Activated CD8-positive, alpha-beta memory T cell treated with anti-CD3 and anti-CD28 coated beads, Interleukin-2, amount 50 U/mL, for 24 hours (primary cell): ENCODE data around the gene SHFL.

Source experiments
- DNase-seq: peaks from one replicate; pipeline ENCODE4 v3.0.0-alpha.2; 2020; ENCODE audit errors: extremely low read depth

SHFL gene

DNA sequence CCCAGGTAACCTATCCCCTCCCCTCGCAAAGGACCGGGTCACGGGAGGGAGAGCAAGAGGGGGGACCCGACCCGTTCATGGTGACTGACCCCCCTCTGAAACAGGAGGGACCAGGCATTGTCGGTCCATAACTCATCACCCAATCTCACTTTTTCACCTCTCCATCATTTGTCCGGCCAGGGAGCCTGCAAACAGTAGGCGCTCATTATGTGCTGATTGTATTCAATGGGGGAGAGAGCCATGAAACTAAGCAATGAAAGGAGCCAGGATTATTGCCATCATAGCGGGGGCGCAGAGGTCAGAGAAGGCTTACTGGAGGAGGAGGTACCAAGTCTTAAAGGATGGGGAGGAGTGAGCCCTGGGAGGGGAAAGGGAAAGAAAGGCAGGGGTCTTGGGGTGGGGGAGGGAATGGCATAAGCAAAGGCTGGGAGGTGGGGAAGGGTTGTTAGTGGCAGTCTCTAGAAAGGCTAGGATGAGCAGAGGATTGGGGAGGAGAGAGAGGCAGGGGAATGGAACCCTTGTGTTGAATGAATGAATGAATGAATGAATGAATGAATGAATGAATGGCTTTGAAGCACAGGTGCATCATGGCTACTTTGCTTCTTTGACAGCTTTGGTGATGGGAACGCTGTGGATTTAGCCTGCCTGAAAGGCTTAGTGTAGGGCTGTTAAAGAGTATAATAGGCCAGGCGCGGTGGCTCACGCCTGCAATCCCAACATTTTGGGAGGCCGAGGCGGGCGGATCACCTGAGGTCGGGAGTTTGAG is 1.4 kb downstream of the SHFL start:
- no peak for DNase-seq

- DNase-seq = no peak
These were observed 2.9 kb downstream of the SHFL start for GRCh38 chr19:10088949-10089554.

GRCh38 chr19:10089801-10090375 is 3.8 kb downstream of the SHFL start:
- DNase-seq = no peak

DNA sequence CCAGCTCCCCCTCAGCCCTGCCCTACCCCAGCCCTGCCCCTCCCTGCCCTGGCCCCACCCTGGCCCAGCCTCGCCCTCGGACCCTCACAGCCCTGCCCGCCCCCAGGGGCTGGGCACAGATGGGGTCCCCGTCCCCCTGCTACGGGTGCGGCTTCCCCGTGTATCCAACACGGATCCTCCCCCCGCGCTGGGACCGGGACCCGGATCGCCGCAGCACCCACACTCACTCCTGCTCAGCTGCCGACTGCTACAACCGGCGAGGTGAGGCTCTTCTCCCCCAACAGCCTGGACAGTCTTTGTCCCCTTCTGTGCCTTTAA is 5.2 kb downstream of the SHFL start:
- no peak for DNase-seq

DNA sequence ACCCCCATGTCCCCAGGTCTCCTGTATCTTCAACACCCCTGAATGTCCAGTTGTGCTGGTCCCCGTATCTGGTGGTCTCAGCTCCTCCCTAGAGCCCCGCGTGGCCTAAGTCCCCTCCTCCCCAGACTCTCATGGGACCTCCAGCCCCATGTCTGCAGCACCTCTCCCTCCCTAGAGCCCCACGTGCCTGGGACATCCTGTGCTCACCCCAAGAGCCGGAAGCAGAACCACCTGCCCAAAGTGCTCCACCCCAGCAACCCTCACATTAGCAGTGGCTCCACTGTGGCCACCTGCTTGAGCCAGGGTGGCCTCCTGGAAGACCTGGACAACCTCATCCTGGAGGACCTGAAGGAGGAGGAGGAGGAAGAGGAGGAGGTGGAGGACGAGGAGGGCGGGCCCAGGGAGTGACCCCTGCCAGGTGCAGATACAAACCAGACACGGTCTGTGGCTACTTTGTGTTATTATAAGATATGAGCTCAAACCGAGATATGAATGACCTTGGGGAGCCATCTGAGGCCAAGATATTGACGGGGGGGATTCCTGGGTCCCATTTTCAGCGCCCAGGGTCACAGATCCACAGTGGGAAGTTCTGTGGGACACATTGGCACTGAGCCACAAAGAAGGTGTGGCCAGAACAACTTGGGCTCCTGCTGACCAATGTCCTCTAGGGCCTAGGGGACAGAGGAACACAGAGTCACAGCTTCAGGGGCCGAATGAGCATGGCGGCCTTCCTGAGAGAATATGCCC is 6.0 kb downstream of the SHFL start:
- DNase-seq = no peak

DNA sequence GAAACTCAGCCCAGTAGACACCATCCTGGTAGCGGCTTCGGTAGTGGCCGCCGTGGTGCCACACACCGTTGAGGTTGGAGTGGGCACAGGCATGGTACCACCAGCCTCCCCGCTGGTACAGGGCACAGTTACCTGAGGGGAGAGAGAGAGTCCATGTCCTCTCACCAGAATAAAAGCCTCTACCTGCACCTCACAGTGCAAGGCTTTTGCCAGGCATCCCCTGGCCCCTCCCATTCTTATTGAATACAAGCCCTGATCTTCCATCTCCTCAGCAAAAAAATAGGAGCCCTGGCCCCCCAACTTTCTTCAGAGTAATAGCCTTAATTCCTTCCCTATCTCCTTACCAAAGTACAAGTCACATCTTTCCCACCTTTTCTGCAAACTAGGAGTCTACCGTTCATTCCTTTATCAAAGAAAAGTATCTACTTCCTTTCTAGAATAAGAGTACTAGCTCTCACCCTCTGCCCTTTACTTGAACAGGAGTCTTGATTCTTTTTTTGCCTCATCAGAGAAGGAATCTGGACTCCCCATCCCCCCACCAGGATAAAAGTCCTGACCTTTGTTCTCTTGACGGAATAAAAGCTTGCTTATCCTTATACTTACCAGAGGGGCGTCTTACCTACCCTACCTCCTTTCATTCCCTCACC is 6.7 kb downstream of the SHFL start:
- no peak for DNase-seq

DNA sequence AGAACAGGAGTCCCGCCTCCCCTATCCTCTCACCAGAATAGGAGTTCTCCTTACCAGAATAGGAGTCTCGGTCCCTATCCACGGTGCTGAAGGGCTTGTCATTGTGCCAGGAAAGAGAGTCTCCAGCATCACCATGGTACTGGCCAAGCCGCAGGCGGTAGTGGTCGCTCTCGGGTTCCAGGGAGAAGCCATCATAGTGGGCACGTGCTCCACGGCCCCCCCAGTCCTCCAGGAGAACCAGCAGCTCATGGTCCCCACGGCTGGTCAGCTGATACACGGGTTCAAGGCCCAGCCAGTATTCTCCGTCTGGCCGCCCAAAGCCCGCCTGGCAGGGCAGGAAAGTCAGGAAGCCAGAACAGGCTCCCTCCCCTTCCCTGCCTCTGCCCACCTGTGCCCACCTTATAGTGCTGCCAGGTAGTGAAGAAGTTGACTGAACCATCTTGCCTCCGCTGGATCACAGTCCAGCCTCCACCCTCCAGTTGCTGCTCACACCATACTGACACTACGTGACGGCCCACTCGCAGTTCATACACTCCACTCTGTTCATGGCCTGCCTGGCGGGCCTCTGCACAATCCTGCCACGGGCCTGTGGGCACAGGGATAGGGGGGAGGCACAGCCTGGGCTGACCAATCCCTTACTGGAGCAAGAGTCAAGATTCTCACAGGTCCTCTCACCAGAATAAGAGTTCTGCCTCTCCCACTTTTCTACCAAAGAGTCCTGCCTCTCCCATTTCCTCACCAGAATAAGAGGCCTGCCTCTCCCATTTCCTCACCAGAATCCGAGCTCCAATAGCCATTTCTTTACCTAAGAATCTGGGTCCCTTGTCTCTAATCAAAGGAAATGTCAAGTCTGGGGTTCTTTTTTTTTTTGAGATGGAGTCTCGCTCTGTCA is 7.4 kb downstream of the SHFL start:
- DNase-seq = no peak

DNA sequence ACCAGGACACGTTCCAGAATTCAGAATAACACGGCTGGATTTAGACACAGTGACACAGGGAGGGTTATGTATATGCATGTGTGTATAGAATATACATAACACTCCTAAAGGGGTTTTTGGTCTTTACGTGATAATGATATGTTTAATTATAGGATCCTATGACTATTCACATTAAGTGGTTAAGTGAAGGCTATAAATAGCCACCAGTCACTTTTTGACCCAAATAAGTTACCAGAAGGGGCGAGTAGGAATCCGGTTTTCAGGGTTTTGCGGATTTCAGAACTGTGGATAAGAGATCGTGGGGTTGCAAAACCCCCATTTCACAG is 9.5 kb downstream of the SHFL start:
- DNase-seq = no peak

DNA sequence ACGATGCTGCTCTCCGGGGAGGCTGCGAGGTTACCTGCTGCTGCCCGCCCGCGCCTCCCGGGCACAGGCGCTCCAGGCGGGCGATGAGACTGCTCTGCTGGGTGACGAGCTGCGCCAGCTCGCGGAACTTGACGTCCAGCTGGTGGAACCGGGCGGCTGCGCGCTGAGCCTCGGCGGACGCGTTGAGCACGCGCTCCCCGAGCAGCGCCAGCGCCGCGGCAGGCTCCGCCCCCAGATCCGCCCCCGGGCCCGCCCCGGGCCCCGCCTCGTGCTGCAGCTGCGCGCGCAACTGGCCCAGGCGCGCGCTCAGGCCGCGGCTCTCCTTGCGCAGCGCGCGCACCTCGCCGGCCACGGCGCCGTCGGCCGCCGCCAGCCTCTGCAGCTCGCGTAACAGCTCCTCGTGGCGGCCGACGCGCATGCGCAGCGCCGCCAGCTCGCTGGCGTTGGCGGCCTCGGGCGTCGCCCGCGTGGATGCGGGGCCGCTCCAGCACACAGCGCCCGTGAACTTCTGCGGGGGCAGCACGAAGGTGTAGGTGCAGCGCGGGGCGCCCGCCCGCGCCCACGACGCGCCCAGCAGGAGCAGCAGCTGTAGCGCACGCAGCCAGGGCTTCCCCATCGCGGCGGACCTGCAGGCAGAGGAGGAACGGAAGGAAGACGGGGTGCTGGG is 10.0 kb downstream of the SHFL start:
- DNase-seq = no peak

GRCh38 chr19:10096615-10096963 is 10.5 kb downstream of the SHFL start:
- no peak for DNase-seq

DNA sequence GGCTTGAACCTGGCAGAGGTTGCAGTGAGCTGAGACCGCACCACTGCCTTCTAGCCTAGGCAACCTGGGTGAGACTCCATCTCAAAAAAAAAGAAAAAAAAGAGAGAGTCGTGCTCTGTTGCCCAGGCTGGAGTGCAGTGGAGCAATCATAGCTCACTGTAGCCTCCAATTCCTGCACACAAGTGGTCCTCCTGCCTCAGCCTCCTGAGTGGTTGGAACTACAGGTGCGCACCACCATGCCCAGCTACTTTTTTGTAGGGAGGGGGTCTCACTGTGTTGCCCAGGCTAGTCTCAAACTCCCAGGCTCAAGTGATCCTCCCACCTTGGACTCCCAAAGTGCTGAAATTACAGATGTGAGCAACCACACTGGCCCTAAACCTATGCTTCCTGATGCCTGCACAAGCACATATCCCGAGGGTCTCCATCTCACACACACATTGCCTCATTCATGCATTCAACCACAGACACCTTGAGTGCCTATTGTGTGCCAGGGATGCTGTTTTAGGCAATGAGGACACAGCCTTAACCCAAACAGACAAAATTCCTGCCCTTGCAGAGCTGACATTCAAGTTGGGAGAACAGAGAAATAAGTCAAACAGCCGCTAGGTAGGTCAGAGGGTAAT is 14.2 kb downstream of the SHFL start:
- DNase-seq = no peak

- no peak for DNase-seq
These were observed 16.7 kb downstream of the SHFL start for GRCh38 chr19:10102787-10103236.

- DNase-seq = no peak
These were observed 18.0 kb downstream of the SHFL start for GRCh38 chr19:10104130-10104513.

GRCh38 chr19:10104665-10105508 is 18.8 kb downstream of the SHFL start:
- no peak for DNase-seq

- peak; percentile 73 for DNase-seq
These were observed 19.5 kb downstream of the SHFL start for GRCh38 chr19:10105509-10106099.

GRCh38 chr19:10106100-10106936 is 20.2 kb downstream of the SHFL start, which contains the start of gene PPAN:
Gene PPAN (plus strand): TSS chr19:10106362. CDS start chr19:10106395, 33 bp downstream.
- DNase-seq = peak; percentile 93

DNA sequence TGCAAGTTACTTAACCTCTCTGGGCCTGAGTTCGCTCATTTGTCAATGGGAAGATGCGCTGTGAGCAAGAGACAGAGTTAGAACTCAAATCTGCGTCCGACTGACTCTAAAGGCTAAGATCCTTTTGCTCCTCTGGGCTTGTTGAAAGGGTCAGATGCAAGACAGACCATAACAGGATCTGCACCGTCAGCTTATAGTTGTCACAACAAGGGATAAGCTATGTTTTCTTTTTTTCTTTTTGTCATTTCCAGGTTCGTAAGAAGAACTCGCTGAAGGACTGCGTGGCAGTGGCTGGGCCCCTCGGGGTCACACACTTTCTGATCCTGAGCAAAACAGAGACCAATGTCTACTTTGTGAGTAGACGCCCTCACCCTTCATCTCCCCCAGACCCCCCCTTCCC is 21.1 kb downstream of the SHFL start:
- no peak for DNase-seq

DNA sequence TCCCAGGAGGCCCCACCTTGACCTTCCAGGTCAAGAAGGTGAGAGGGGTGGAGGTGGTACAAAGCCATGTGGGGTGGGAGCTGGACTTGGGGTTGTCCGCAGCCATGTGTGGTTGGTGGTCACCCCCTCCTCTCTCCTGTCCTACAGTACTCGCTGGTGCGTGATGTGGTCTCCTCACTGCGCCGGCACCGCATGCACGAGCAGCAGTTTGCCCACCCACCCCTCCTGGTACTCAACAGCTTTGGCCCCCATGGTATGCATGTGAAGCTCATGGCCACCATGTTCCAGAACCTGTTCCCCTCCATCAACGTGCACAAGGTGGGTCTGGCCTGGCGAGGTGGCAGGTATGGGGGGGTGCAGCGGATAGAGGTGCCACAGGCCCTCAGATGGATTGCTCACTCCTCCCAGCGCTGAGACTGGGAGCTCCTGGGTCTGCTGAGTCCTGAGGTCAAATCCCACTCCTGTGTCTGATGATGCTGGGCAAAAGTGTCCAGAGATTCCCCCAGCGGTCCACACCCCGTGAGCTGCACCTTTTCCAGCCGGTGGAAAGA is 21.8 kb downstream of the SHFL start:
- DNase-seq = no peak
